ENCODE data around the gene AGPS.

DNA sequence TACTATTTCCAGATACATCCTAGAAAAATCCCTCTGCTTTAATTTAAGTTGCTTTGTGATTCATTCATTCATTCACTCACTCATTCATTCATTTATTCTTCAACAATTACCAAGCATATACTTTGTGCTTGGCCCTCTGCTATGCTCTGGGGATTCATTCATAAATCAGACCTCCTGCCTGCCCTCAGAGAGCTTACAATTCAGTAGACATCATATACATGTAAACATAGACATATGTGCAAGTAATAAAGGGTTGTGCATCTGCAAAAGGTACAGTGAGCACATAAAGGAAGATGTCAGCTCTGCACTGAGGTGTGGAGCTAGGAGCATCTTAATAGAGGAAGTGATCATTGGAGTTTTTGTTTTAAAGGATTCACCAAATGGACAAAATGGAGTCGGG is 189.4 kb downstream of the AGPS start:
- TF ChIP-seq EZH2phosphoT487 (IDR thresholded peaks at IDR 0.05; ENCODE audit: borderline replicate concordance, low read length), result no peak
- no peak for TF ChIP-seq CTCF (IDR thresholded peaks at IDR 0.05; ENCODE audit: low read depth, low read length, poor library complexity, severe bottlenecking)
